ENCODE results near the gene ZNF107.
"Not testable (repeated sequence)": the region's sequence is repeated elsewhere in the genome, so short reads cannot be mapped to it uniquely, and the experiment has no call there.

The ZNF107 gene

DNA sequence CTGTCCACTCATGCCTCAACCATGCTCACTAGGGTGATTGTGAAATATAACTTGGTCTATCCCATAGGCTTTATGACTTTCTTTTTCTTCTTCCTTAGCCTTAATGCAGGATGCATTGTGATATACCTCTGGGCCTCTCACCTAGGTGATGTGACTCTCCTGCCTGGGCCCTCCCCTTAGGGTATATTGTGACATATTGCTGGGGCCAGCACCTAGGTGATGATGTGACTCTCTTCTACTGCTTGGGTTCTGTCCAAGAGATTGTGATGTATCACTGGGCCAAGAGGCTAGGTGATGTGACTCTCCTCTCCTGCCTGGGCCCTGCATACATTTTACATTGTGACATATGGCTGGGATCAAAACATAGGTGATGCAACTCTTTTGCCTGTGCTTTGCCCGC is 14.7 kb upstream of the ZNF107 start:
- DNase-seq = no peak

DNA sequence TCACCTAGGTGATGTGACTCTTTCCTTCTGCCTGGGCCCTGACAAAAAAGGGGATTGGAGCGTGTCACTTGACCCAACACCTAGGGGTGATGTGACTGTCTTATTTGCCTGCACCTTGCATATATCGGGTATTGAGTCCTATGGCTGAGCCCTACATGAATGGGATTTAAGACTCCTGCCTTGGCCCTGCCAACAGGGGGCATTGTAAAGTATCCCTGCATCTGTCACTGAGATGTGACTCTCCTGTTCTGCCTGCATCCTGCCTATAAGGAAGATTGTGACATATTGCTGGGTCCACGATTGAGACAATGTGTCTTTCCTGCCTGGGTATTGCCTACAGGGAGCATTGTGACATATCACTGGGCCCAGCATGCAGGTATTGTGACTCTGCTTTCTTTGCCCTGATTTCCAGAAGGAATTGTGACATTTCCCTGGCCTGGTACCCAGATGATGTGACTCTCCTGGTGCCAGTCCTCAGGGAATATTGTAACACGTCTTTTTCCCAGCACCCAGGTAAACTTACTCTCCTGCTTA is 14.2 kb upstream of the ZNF107 start:
- no peak for DNase-seq

DNA sequence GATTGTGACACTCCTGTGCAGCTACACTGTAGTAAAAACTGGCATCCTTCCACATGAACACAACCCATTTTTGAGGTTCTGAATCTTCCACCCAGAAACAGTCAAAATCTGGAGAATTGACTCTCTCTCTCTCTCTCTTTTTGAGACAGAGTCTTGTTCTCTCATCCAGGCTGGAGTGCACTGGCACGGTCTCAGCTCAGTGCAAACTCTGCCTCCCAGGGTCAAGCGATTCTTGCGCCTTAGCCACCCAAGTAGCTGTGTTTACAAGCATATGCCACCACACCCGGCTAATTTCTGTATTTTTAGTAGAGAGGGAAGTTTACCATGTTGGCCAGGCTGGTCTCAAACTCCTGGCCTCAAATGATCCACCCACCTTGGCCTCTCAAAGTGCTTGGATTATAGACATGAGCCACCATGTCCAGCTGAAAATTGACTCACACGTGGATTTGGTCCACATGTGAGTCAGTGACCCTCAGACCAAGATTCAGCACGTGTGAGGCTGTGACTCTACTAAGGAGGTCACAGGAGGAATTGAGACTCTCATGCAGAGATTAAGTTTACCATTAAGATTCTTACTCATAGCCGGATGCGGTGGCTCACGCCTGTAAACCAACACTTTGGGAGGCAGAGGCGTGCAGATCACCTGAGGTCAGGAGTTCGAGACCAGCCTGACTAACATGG is 12.1 kb upstream of the ZNF107 start:
- DNase-seq = no peak

GRCh38 chr7:64654796-64655548 is 11.0 kb upstream of the ZNF107 start:
- DNase-seq = no peak

- no peak for DNase-seq
These were observed 10.1 kb upstream of the ZNF107 start for GRCh38 chr7:64655811-64656210.

GRCh38 chr7:64656489-64656888 is 9.4 kb upstream of the ZNF107 start:
- DNase-seq = no peak

DNA sequence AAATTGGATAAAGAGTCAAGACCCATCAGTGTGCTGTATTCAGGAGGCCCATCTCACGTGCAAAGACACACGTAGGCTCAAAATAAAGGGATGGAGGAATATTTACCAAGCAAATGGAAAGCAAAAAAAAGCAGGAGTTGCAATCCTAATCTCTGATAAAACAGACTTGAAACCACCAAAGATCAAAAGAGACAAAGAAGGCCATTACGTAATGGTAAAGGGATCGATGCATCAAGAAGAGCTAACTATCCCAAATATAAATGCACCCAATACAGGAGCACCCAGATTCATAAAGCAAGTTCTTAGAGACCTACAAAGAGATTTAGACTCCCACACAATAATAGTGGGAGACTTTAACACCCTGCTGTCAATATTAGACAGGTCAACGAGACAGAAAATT is 3.8 kb upstream of the ZNF107 start:
- not testable (repeated sequence) for DNase-seq

DNA sequence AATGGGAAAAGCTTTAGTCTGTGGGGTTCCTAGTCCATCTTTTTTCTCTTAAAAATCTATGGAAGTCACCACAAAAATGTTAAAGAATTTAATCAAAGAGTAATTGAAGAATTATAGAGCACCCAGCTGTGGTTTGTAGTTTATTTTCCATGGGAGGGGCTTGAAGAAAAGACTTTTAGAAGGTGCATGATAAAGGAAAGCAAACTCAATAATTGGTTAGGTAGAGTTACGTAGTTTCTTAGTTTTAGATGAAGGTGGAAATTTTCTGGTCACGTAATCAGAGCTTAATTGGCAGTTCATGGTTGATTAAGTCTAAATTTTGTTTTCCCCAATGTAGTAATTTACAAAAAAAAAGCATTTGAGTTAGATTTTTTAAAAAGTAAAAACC is 724 bp downstream of the ZNF107 start:
- no peak for DNase-seq

DNA sequence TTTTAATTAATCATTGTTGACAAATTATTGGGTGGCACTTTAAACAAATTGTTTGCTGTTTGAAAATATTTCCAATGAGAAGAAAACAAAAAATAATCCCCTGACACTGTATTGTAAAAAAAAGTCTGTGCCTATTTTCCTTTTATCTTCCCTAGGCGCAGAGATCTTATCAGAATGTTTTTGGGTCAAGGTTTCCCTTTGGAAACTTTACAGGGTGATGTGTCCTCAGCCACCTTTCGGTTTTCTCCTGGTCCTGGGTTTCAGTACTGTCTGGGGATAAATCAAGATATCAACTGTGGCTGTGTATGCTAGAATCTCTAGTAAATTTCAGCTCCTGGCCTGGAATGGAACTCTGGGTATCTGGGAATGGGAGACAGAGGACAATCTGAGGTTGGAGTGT is 1.4 kb downstream of the ZNF107 start:
- DNase-seq = no peak

GRCh38 chr7:64672414-64672813 is 6.5 kb downstream of the ZNF107 start:
- DNase-seq = no peak

- DNase-seq = no peak
These were observed 19.2 kb downstream of the ZNF107 start for GRCh38 chr7:64685091-64685490.

GRCh38 chr7:64685741-64686140 is 19.8 kb downstream of the ZNF107 start:
- no peak for DNase-seq

DNA sequence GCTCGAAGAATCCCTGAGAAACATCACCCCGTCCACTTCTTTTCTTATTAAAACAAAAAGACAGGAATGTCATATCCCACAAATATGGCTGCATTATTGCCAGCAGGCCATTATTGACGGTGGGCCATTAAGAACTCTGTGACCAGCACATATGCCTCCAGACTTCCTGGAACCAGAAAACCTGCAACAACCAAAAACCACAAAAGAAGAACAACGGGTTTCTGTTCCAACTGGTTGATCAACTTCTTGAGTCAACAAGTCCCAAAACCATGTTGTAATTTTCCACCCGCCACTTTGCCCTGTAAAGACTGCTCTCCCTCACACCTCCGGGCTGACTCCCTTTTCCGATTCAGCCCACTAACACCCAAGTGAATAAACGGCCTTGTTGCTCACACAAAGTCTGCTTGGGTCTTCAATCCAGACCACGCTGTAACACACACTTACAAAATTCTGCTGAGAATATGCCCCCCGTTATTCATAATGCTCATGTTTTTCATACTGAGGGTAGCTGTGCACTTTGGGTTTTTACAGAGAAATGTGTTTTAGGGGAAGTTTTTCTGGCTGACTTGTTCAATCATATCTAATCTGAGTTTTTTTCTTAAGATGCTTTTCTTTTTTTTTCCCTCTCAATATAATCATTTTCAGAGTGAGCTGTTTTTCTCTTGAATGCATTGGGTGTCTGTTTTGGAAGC is 20.7 kb downstream of the ZNF107 start:
- no peak for DNase-seq

DNA sequence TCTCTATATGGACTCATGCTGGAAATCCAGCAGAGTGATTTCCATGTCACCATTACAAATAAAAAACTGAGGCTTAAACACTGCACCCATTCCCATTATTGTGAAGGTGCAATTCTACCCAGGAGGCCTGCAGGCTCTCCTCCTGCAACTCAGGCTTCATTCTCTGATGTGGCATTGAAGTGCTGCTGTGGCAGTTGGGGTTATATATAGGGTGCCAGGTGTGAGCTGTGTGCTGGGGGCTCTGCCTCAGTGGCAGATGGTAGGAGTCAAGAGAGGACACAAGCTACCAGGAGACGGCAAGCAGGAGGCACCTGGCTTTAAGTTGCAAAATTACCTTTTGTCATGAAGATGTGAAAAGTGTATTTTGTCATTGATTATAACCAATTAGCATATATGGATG is 21.3 kb downstream of the ZNF107 start:
- no peak for DNase-seq

DNA sequence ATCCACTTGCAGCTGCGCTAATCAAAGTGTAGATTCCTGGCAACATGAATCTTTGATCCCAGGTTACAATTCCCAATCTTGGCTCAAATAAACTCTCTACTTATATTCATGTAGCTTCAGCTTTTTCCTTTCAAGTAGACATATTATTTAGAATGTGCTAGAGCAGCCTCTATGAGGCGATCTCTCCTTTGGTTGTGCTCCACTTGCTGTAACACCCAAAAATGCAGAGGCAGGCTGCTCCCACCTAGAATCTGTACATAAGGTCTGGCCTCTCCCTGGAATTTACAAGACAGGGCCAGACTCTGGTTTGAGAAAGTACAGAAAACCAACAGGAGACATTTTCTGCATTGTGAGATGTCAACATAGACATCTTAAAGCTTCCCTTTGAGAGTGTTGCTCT is 23.1 kb downstream of the ZNF107 start:
- DNase-seq = no peak

- DNase-seq = no peak
These were observed 25.9 kb downstream of the ZNF107 start for GRCh38 chr7:64691831-64692230.

DNA sequence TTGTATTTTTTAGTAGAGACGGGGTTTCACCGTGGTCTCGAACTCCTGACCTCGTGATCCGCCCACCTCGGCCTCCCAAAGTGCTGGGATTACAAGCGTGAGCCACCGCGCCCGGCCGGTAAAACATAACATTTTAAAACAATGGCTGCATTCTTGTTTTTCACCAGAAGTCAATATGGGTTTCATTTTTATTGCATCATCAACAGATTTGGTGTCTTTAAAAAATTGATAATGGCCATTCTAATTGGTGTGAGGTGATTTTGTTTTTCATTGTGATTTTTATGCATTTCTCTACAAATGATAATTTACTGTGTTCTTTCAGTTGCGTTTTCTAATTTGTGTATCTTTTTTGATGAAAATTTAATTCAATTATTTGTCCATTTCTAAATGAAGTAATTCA is 31.9 kb downstream of the ZNF107 start:
- not testable (repeated sequence) for DNase-seq

GRCh38 chr7:64706625-64707292 is 40.8 kb downstream of the ZNF107 start:
- no peak for DNase-seq

DNA sequence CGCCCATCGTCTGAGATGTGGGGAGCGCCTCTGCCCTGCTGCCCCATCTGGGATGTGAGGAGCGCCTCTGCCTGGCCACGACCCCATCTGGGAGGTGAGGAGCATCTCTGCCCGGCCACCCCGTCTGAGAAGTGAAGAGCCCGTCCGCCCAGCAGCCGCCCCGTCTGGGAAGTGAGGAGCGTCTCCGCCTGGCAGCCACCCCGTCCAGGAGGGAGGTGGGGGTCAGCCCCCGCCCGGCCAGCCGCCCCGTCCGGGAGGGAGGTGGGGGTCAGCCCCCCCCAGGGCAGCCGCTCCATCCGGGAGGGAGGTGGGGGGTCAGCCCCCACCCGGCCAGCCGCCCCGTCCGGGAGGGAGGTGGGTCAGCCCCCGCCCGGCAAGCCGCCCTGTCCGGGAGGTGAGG is 52.0 kb downstream of the ZNF107 start:
- not testable (repeated sequence) for DNase-seq

GRCh38 chr7:64729089-64729848 is 63.3 kb downstream of the ZNF107 start:
- DNase-seq = no peak

DNA sequence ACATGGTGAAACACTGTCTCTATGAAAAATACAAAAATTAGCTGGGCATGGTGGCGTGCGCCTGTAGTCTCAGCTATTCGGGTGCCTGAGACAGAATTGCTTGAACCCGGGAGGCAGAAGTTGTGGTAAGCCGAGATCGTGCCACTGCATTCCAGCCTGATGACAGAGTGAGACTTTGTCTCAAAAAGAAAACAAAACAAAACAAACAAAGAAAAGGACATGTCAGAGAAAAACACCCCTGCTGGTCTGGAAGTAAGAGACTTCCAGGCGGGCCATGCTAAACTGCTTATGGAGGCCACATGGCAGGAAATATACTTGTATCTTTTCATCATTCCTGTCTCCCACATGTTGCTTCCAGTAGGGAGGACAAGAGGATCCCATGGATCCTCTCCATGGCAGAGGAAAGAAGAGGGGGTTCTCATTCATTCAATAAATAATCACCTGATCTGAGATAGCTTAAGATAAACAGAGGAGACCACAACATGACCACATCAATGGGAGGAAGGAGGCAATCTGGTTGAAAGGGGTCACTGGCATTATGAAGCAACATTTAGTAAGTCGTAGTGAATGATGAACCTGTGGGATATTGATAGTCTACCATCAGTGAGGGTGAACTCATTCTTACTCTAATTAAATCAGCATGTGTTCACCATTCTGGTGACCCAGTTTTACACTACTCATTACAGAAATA is 67.8 kb downstream of the ZNF107 start:
- no peak for DNase-seq

DNA sequence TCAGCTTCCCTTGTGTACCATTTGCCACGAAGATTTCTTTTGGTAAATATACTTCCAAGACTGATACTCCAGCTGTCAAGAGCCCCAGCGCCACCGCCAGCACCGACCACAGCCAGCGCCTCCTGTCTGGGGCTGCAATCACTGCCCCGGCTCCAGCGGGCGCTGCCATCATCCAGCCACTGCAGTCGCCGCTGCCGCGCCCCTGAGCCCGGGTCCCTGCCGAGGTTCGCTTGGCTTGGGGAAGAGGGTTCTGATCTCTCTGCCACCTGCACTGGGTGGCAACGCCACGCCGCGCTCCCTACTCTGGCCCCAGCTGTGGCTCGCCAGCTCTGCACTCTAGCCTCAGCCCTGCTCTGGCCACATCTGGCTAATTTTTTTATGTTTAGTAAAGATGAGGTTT is 70.6 kb downstream of the ZNF107 start:
- no peak for DNase-seq
